Measurements from ENCODE around the gene RIN3. TPM values are rescaled to one million over a fixed set of nuclear protein-coding genes. Genes with fewer than 3 reads are reported as not detected.

RIN3 gene
- total and polyA plus RNA-seq, 10 of the 15 experiments (the other 5 are each of a cell fraction or from before 2014, with no cell fraction given), result 0.91 to 23.3 (median 6.3) TPM

GRCh38 chr14:92501891-92502351 lies 11.7 kb upstream of the RIN3 start:
- FAIRE-seq (no peak), ATAC-seq (no peak), DNase-seq (ENCODE audit: low read depth, low spot score) (no peak)
- Histone ChIP-seq H3K4me3 (no peak overlapping the region), H3K9me3 (replicated peaks; ENCODE audit: control insufficient read depth, insufficient read depth, low read length) (no peaks in the 10 kb centered on the region), H3K4me1 (ENCODE audit: control insufficient read depth, insufficient read depth, low read length) (peaks cover 7% of the 10 kb centered on the region), H3K9ac (ENCODE audit: control insufficient read depth, insufficient read depth, low read length) (no peak overlapping the region), H3K4me2 (ENCODE audit: control insufficient read depth, insufficient read depth) (no peak overlapping the region), H3K27me3 (replicated peaks in 1 of 2; ENCODE audit: control insufficient read depth in 2 of 2, insufficient read depth in 2 of 2, low read length in 1 of 2) (no peaks in the 10 kb centered on the region; a peak in 1 of 4 replicates), H2AFZ (ENCODE audit: control insufficient read depth, low read depth, low read length) (no peak overlapping the region), H3K27ac (ENCODE audit: control insufficient read depth, insufficient read depth) (no peak overlapping the region), H4K20me1 (ENCODE audit: control insufficient read depth, insufficient read depth) (no peaks in the 10 kb centered on the region), H3K36me3 (ENCODE audit: control insufficient read depth in 2 of 2, insufficient read depth in 2 of 2, low read length in 1 of 2) (no peaks in the 10 kb centered on the region), H3K79me2 (ENCODE audit: control insufficient read depth, insufficient read depth, low read length) (no peaks in the 10 kb centered on the region)
- ChIA-PET CTCF (interaction anchor here (1.3 kb wide), 1 partner anchor 179 kb away, joined by 3 read pairs; no protein-coding TSS in a partner anchor), POLR2A (no interaction called here), SMC1A (ENCODE audit: uncharacterized antibody, unreplicated experiment) (interaction anchor here (1.3 kb wide), 1 partner anchor 96 kb away, joined by 3 read pairs; no protein-coding TSS in a partner anchor), RAD21 (ENCODE audit: unreplicated experiment) (interaction anchor here (1.2 kb wide), 1 partner anchor 88 kb away, joined by 3 read pairs; no protein-coding TSS in a partner anchor)
- 72% methylated on average over 5 of the region's 5 CpGs for WGBS (ENCODE audit: insufficient coverage, insufficient replicate concordance, low lambda C conversion rate, missing lambda C conversion rate)
- in situ Hi-C loops (cut with MboI) (no loop called here), intact Hi-C loops (cut with micrococcal nuclease; ENCODE audit: unreplicated experiment) (no loop called here)
- TF ChIP-seq CHD2 (IDR thresholded peaks at IDR 0.05; ENCODE audit: borderline replicate concordance, low read depth, low read length), result no peak
- BruUV-seq (replicated peaks), result no TSS peak

GRCh38 chr14:92502541-92503286 lies 10.9 kb upstream of the RIN3 start:
- in situ Hi-C loops (cut with MboI), result no loop called here
- no TSS peak for BruUV-seq (replicated peaks)
- ChIA-PET SMC1A (ENCODE audit: uncharacterized antibody, unreplicated experiment) (no interaction called here), CTCF (no interaction called here), RAD21 (ENCODE audit: unreplicated experiment) (no interaction called here), POLR2A (no interaction called here)
- DNase-seq (ENCODE audit: low read depth, low spot score), result no peak
- H3K79me2 ChIP-seq (ENCODE audit: control insufficient read depth, insufficient read depth, low read length), result no peaks in the 10 kb centered on the region
- no peak overlapping the region for H3K4me3 ChIP-seq
- H3K9me3 ChIP-seq (replicated peaks; ENCODE audit: control insufficient read depth, insufficient read depth, low read length), result no peaks in the 10 kb centered on the region
- H3K9ac ChIP-seq (ENCODE audit: control insufficient read depth, insufficient read depth, low read length), result no peak overlapping the region
- no peak overlapping the region for H3K27ac ChIP-seq (ENCODE audit: control insufficient read depth, insufficient read depth)
- H4K20me1 ChIP-seq (ENCODE audit: control insufficient read depth, insufficient read depth), result no peaks in the 10 kb centered on the region
- peaks cover 14% of the 10 kb centered on the region for H3K4me1 ChIP-seq (ENCODE audit: control insufficient read depth, insufficient read depth, low read length)
- no peak overlapping the region for H2AFZ ChIP-seq (ENCODE audit: control insufficient read depth, low read depth, low read length)
- no peaks in the 10 kb centered on the region for H3K27me3 ChIP-seq (replicated peaks in 1 of 2; ENCODE audit: control insufficient read depth in 2 of 2, insufficient read depth in 2 of 2, low read length in 1 of 2)
- H3K36me3 ChIP-seq (ENCODE audit: control insufficient read depth in 2 of 2, insufficient read depth in 2 of 2, low read length in 1 of 2), result no peaks in the 10 kb centered on the region
- no peak for ATAC-seq
- WGBS (ENCODE audit: insufficient coverage, insufficient replicate concordance, low lambda C conversion rate, missing lambda C conversion rate), result 47% methylated on average over 9 of the region's 9 CpGs
- no peak overlapping the region for H3K4me2 ChIP-seq (ENCODE audit: control insufficient read depth, insufficient read depth)
- no peak for FAIRE-seq
- no peak for TF ChIP-seq SUZ12 (IDR thresholded peaks at IDR 0.05; ENCODE audit: unreplicated experiment)
- no peak for TF ChIP-seq CHD2 (IDR thresholded peaks at IDR 0.05; ENCODE audit: borderline replicate concordance, low read depth, low read length)
- TF ChIP-seq SREBF2 (IDR thresholded peaks at IDR 0.05; ENCODE audit: low read length), result no peak
- TF ChIP-seq ZNF24 (IDR thresholded peaks at IDR 0.05), result no peak
- TF ChIP-seq YY1 (IDR thresholded peaks at IDR 0.05; ENCODE audit: low read depth, low read length), result no peak
- TF ChIP-seq MYB (IDR thresholded peaks at IDR 0.05; ENCODE audit: borderline replicate concordance, low read depth, low read length), result no peak
- intact Hi-C loops (cut with micrococcal nuclease; ENCODE audit: unreplicated experiment), result no loop called here
